ENCODE data around the gene ABI2.
"Not testable (repeated sequence)": the region's sequence is repeated elsewhere in the genome, so short reads cannot be mapped to it uniquely, and the experiment has no call there.

DNA sequence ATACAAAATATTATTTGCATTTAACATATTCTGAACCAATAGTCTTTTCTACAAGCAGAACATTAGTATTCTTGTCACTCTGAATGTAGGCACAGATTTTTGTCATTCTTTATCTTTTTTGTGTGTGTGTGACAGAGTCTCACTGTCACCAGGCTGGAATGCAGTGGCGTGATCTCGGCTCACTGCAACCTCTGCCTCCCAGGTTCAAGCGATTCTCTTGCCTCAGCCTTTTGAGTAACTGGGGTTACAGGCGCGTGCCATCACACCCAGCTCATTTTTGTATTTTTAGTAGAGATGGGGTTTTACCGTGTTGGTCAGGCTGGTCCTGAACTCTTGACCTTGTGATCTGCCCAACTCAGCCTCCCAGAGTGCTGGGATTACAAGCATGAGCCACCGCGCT lies 25.6 kb upstream of the ABI2 start:
- TF ChIP-seq, protein P1, sequence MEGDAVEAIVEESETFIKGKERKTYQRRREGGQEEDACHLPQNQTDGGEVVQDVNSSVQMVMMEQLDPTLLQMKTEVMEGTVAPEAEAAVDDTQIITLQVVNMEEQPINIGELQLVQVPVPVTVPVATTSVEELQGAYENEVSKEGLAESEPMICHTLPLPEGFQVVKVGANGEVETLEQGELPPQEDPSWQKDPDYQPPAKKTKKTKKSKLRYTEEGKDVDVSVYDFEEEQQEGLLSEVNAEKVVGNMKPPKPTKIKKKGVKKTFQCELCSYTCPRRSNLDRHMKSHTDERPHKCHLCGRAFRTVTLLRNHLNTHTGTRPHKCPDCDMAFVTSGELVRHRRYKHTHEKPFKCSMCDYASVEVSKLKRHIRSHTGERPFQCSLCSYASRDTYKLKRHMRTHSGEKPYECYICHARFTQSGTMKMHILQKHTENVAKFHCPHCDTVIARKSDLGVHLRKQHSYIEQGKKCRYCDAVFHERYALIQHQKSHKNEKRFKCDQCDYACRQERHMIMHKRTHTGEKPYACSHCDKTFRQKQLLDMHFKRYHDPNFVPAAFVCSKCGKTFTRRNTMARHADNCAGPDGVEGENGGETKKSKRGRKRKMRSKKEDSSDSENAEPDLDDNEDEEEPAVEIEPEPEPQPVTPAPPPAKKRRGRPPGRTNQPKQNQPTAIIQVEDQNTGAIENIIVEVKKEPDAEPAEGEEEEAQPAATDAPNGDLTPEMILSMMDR (IDR thresholded peaks at IDR 0.05): not testable (repeated sequence)
- TF ChIP-seq POLR2A (IDR thresholded peaks at IDR 0.05): not testable (repeated sequence)

All from right lobe of liver (tissue), 4 donors.